Coronary artery (tissue), 2 donors: ENCODE data around the gene FRMD5.

ENCODE experiments used
- DNase-seq: peaks from one replicate; pipeline ENCODE4 v3.0.0-alpha.2; 2017; ENCODE audit warnings: low spot score
- H3K27ac ChIP-seq, 2 donors: fragments of 200-600 bp; sonication (generic); one replicate each; pipeline ENCODE4 v1.5.1; 2016 to 2019
- H3K4me3 ChIP-seq: fragments of 200-600 bp; sonication (generic); 2 replicates; pipeline ENCODE4 v1.5.1; 2016; ENCODE audit warnings: mild to moderate bottlenecking, moderate library complexity
- CTCF ChIP-seq: fragments of 200-600 bp; sonication (generic); IDR thresholded peaks from one replicate; pipeline ENCODE4 v1.5.1; 2019; ENCODE audit warnings: antibody characterized with exemption

Gene FRMD5

GRCh38 chr15:43939070-43939469 lies 256.0 kb downstream of the FRMD5 start:
- no peak for TF ChIP-seq CTCF
- no peak overlapping the region for H3K27ac ChIP-seq
- no peak overlapping the region for H3K4me3 ChIP-seq
- DNase-seq, result no peak

- TF ChIP-seq CTCF, result no peak
- no peak overlapping the region for H3K4me3 ChIP-seq
- no peak overlapping the region for H3K27ac ChIP-seq
- no peak for DNase-seq
Measured at GRCh38 chr15:43934480-43934879, 260.6 kb downstream of the FRMD5 start.

GRCh38 chr15:43932907-43933306 lies 262.2 kb downstream of the FRMD5 start:
- TF ChIP-seq CTCF, result no peak
- Histone ChIP-seq H3K27ac (no peak overlapping the region), H3K4me3 (no peak overlapping the region)
- no peak for DNase-seq

- TF ChIP-seq CTCF, result no peak
- H3K4me3 ChIP-seq, result no peak overlapping the region
- no peak overlapping the region for H3K27ac ChIP-seq
- DNase-seq, result no peak
Measured at GRCh38 chr15:43931790-43932435, 263.2 kb downstream of the FRMD5 start.

GRCh38 chr15:43931119-43931518 lies 264.0 kb downstream of the FRMD5 start:
- DNase-seq, result no peak
- TF ChIP-seq CTCF, result no peak
- Histone ChIP-seq H3K27ac (no peak overlapping the region), H3K4me3 (no peak overlapping the region)

GRCh38 chr15:43930556-43930955 lies 264.5 kb downstream of the FRMD5 start:
- no peak for TF ChIP-seq CTCF
- H3K4me3 ChIP-seq, result no peak overlapping the region
- H3K27ac ChIP-seq, result no peak overlapping the region
- DNase-seq, result no peak

GRCh38 chr15:43930079-43930478 lies 265.0 kb downstream of the FRMD5 start:
- H3K27ac ChIP-seq, result no peak overlapping the region
- H3K4me3 ChIP-seq, result no peak overlapping the region
- TF ChIP-seq CTCF, result no peak
- DNase-seq, result no peak
